ENCODE measurements around the gene QSOX1.

DNA sequence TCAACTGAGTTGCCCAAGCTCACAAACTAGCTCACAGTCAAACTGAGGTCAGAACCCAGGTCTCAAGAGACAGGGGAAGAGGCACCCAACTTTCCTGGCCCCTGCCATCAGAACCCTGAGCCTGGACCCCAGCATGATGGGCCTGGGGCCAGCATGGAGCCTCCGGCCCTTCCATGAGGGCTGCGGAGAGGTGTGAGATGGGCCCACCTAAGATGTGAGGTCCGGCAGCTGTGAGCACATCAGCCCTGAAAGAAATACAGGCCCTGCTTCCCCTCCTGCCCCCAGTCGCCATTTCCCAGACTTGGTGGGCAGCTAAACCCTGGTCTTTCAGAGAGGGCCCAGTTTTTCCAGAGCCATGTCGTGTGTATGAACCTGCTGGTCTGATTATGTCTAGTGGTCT lies 30.6 kb downstream of the QSOX1 start:
- TF ChIP-seq CTCF (IDR thresholded peaks at IDR 0.05): no peak
- TF ChIP-seq POLR2AphosphoS5 (IDR thresholded peaks at IDR 0.05): no peak

All from transverse colon (tissue), 4 donors.